ENCODE data around the gene CREB3.
A peak's percentile ranks its signal among the peaks of the same experiment; 100 is the strongest.

Gene CREB3

GRCh38 chr9:35755071-35755470 lies 22.6 kb downstream of the CREB3 start:
- H3K9me3 ChIP-seq (ENCODE audit: insufficient read depth, low read depth, low read length) = no peaks in the 10 kb centered on the region
- peaks cover 33% of the 10 kb centered on the region for H3K4me1 ChIP-seq (ENCODE audit: insufficient read depth, low read length, poor library complexity, severe bottlenecking)
- no peaks in the 10 kb centered on the region for H3F3A ChIP-seq (ENCODE audit: low read depth)
- TF ChIP-seq EZH2phosphoT487 (IDR thresholded peaks at IDR 0.05; ENCODE audit: borderline replicate concordance) = no peak
- TF ChIP-seq CTCF (conservative IDR thresholded peaks at IDR 0.05; ENCODE audit: low read length) = no peak
- H3K4me2 ChIP-seq (ENCODE audit: low read depth, low read length, poor library complexity, severe bottlenecking) = no peak overlapping the region
- peaks cover 9% of the 10 kb centered on the region for H4K20me1 ChIP-seq (ENCODE audit: insufficient read depth, low read length, poor library complexity, severe bottlenecking)
- H3K79me2 ChIP-seq (ENCODE audit: insufficient read depth, low read length) = peaks cover 35% of the 10 kb centered on the region
- H3K27me3 ChIP-seq (ENCODE audit: insufficient read depth, low read length, poor library complexity, severe bottlenecking) = no peaks in the 10 kb centered on the region
- peaks cover 6% of the 10 kb centered on the region; the same call in 1 of the 2 replicates for H3K36me3 ChIP-seq (ENCODE audit: insufficient read depth, low read length)
- no peaks in the 10 kb centered on the region for H3K9me2 ChIP-seq (replicated peaks; ENCODE audit: low read depth, low read length)
- H3K9ac ChIP-seq (ENCODE audit: low read depth, low read length, poor library complexity, severe bottlenecking) = no peak overlapping the region
- no peak overlapping the region for H3K4me3 ChIP-seq (ENCODE audit: low read length, poor library complexity, severe bottlenecking)
- H2AFZ ChIP-seq (ENCODE audit: low read length) = no peak overlapping the region

- Histone ChIP-seq H3K9ac (ENCODE audit: low read depth, low read length, poor library complexity, severe bottlenecking) (peak overlapping the region; percentile 93), H2AFZ (ENCODE audit: low read length) (peak overlapping the region; percentile 90), H3K36me3 (ENCODE audit: insufficient read depth, low read length) (peaks cover 6% of the 10 kb centered on the region; the same call in 1 of the 2 replicates), H3K4me2 (ENCODE audit: low read depth, low read length, poor library complexity, severe bottlenecking) (peak overlapping the region; percentile 77), H3K4me3 (ENCODE audit: low read length, poor library complexity, severe bottlenecking) (peak overlapping the region; percentile 92), H3K9me2 (replicated peaks; ENCODE audit: low read depth, low read length) (no peaks in the 10 kb centered on the region), H3K79me2 (ENCODE audit: insufficient read depth, low read length) (peaks cover 44% of the 10 kb centered on the region), H3F3A (ENCODE audit: low read depth) (no peaks in the 10 kb centered on the region), H3K9me3 (ENCODE audit: insufficient read depth, low read depth, low read length) (no peaks in the 10 kb centered on the region), H3K27me3 (ENCODE audit: insufficient read depth, low read length, poor library complexity, severe bottlenecking) (no peaks in the 10 kb centered on the region), H3K4me1 (ENCODE audit: insufficient read depth, low read length, poor library complexity, severe bottlenecking) (peaks cover 43% of the 10 kb centered on the region), H4K20me1 (ENCODE audit: insufficient read depth, low read length, poor library complexity, severe bottlenecking) (peaks cover 16% of the 10 kb centered on the region)
- TF ChIP-seq EZH2phosphoT487 (IDR thresholded peaks at IDR 0.05; ENCODE audit: borderline replicate concordance) = no peak
- peak; percentile 77 for TF ChIP-seq CTCF (conservative IDR thresholded peaks at IDR 0.05; ENCODE audit: low read length)
These were observed 24.1 kb downstream of the CREB3 start for GRCh38 chr9:35756275-35757225.

GRCh38 chr9:35757226-35757891 lies 24.9 kb downstream of the CREB3 start:
- no peaks in the 10 kb centered on the region for H3F3A ChIP-seq (ENCODE audit: low read depth)

More at GRCh38 chr9:35757226-35757891, 24.9 kb downstream of the CREB3 start:
- no peaks in the 10 kb centered on the region for H3K27me3 ChIP-seq (ENCODE audit: insufficient read depth, low read length, poor library complexity, severe bottlenecking)
- peak overlapping the region; percentile 93 for H3K9ac ChIP-seq (ENCODE audit: low read depth, low read length, poor library complexity, severe bottlenecking)
- H4K20me1 ChIP-seq (ENCODE audit: insufficient read depth, low read length, poor library complexity, severe bottlenecking) = peaks cover 16% of the 10 kb centered on the region
- H3K9me2 ChIP-seq (replicated peaks; ENCODE audit: low read depth, low read length) = no peaks in the 10 kb centered on the region
- peaks cover 6% of the 10 kb centered on the region; the same call in 1 of the 2 replicates for H3K36me3 ChIP-seq (ENCODE audit: insufficient read depth, low read length)
- H3K4me1 ChIP-seq (ENCODE audit: insufficient read depth, low read length, poor library complexity, severe bottlenecking) = peaks cover 44% of the 10 kb centered on the region
- H3K79me2 ChIP-seq (ENCODE audit: insufficient read depth, low read length) = peaks cover 52% of the 10 kb centered on the region
- H3K9me3 ChIP-seq (ENCODE audit: insufficient read depth, low read depth, low read length) = no peaks in the 10 kb centered on the region
- TF ChIP-seq EZH2phosphoT487 (IDR thresholded peaks at IDR 0.05; ENCODE audit: borderline replicate concordance) (no peak), CTCF (conservative IDR thresholded peaks at IDR 0.05; ENCODE audit: low read length) (no peak)
- peak overlapping the region; percentile 77 for H3K4me2 ChIP-seq (ENCODE audit: low read depth, low read length, poor library complexity, severe bottlenecking)
- peak overlapping the region; percentile 90 for H2AFZ ChIP-seq (ENCODE audit: low read length)
- H3K4me3 ChIP-seq (ENCODE audit: low read length, poor library complexity, severe bottlenecking) = peak overlapping the region; percentile 92

All from Loucy (cell line).